GM21381 (cell line): ENCODE measurements around the gene VTA1.

ENCODE experiments used
- ATAC-seq: cut with Tn5 transposase; IDR thresholded peaks from one replicate; pipeline ENCODE4 v1.9.1; 2021; ENCODE audit warnings: mild to moderate bottlenecking, moderate library complexity; ENCODE audit not compliant: unreplicated experiment

VTA1 gene

DNA sequence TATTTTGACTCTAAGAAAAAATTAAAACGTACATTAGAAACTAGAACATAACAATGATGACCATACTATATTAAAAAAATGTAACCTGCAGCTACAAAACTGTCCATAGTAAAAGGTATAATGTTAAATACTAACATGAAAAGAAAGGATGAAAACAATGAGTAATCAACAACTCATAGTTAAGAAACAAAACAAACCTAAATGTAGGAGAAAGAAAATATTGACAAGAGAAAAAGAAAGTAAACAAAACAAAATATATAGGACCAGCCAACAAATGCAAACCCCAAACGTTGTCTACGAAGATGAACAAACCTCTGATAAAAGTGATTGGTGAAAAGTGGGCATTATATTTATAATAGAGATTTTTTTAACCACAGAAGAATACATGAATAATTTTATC lies 113.7 kb downstream of the VTA1 start:
- ATAC-seq: no peak

DNA sequence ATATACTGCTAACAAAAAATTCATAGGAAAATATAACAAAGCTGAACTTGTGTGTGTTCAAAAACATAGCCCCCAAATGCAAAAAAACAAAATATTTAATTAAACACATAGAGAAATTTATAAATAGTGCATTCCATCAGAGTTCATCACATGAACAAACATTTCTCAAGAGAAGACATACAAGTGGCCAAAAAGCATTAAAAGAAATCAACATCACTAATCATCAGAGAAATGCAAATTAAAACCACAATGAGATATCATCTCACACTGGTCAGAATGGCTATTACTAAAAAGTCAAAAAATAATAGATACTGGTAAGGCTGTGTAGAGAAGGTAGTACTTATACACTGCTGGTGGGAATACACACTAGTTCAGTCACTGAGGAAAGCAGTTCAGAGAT lies 115.2 kb downstream of the VTA1 start:
- no peak for ATAC-seq

DNA sequence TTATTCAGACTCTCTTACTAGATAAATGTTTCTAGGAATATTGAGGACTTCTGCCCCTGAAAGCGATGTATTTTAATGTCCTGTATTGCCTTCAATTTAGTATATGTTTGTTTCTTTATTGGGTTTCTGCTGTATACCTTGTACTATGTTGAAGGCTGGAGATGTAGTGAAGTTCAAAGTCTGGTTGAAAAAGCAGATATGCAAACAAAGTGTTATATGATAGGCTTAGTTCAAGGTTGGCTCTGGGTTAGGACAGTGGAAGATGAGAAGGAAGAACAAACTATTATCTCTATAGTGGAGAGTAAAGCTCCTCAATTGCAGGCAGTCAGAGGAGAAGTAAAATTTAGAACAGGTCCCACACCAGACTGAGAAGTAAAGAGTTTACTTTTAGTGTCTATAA lies 118.4 kb downstream of the VTA1 start:
- ATAC-seq: no peak

DNA sequence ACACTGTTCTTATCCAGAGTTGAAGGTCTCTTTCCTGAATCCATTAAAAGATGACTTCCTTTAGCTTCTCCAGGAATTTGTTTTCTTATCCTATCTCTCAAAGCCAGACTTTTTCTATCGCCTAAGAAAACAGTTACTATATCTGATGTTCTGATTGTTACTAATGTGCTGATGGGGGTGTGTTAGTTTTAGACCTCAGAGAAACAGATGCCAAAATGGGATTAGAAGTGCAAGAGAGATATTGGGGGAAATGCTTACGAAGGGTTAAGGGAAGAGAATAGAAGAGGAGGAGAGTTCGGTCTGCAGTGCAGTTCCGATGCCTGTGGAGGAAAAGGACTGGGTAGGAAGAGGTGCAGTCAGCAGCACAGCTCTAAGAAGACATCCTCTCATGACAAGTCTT lies 119.0 kb downstream of the VTA1 start:
- no peak for ATAC-seq

DNA sequence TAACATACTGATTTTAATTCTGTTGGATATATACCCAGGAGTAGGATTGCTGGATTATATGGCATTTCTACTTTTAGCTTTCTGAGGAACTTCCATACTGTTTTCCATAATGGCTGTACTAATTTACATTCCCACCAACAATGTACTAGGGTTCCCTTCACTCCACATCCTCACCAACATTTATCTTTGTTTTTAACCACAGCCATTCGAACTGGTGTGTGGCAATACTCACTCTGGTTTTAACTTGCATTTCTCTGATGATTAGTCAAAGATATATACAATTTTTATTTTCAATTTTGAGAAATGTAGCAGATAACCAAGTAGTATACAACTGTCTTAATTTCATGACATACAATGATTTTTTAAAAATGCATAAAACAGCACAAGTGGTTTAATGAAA lies 124.4 kb downstream of the VTA1 start:
- no peak for ATAC-seq
